Measurements from ENCODE around the gene JARID2. TPM values are rescaled to one million over a fixed set of nuclear protein-coding genes. Genes with fewer than 3 reads are reported as not detected.

Gene JARID2
- total RNA-seq, 2 experiments from 2014 or later: 25.4 to 25.5 TPM

GRCh38 chr6:15374119-15374518 lies 128.2 kb downstream of the JARID2 start:
- TF ChIP-seq CTCF (IDR thresholded peaks at IDR 0.05): no peak
- H3K36me3 Mint-ChIP-seq (ENCODE audit: low read depth): peaks cover 22% of the 10 kb centered on the region
- H3K27me3 Mint-ChIP-seq: no peaks in the 10 kb centered on the region
- no peak overlapping the region for H3K27ac Mint-ChIP-seq
- DNase-seq: no peak
- H3K4me1 Mint-ChIP-seq (ENCODE audit: low read depth): peaks cover 46% of the 10 kb centered on the region
- no peak for ATAC-seq
- H3K9me3 Mint-ChIP-seq: peaks cover 4% of the 10 kb centered on the region
- H3K4me3 Mint-ChIP-seq: no peak overlapping the region
- CTCF ChIA-PET: no interaction called here
- intact Hi-C loops (cut with micrococcal nuclease): no loop called here
- POLR2A ChIA-PET: no interaction called here

GRCh38 chr6:15375018-15375417 lies 129.1 kb downstream of the JARID2 start:
- Mint-ChIP-seq H3K27me3 (no peaks in the 10 kb centered on the region), H3K9me3 (peaks cover 4% of the 10 kb centered on the region), H3K27ac (no peak overlapping the region), H3K4me1 (ENCODE audit: low read depth) (peaks cover 44% of the 10 kb centered on the region), H3K4me3 (no peak overlapping the region), H3K36me3 (ENCODE audit: low read depth) (peaks cover 22% of the 10 kb centered on the region)
- intact Hi-C loops (cut with micrococcal nuclease): no loop called here
- no peak for DNase-seq
- no peak for ATAC-seq
- CTCF ChIA-PET: no interaction called here
- no peak for TF ChIP-seq CTCF (IDR thresholded peaks at IDR 0.05)
- POLR2A ChIA-PET: no interaction called here

GRCh38 chr6:15375638-15376290 lies 129.9 kb downstream of the JARID2 start:
- H3K36me3 Mint-ChIP-seq (ENCODE audit: low read depth): peaks cover 26% of the 10 kb centered on the region
- ChIA-PET CTCF (interaction anchor here (1.5 kb wide), 1 partner anchor 14 kb away, joined by 6 read pairs; no protein-coding TSS in a partner anchor), POLR2A (interaction anchor here (1.1 kb wide), 1 partner anchor 14 kb away, joined by 3 read pairs; no protein-coding TSS in a partner anchor)
- no peak overlapping the region for H3K27ac Mint-ChIP-seq
- intact Hi-C loops (cut with micrococcal nuclease): no loop called here
- peaks cover 45% of the 10 kb centered on the region for H3K4me1 Mint-ChIP-seq (ENCODE audit: low read depth)
- no peak for DNase-seq
- no peak overlapping the region for H3K4me3 Mint-ChIP-seq
- ATAC-seq: no peak
- H3K9me3 Mint-ChIP-seq: peaks cover 4% of the 10 kb centered on the region
- no peak for TF ChIP-seq CTCF (IDR thresholded peaks at IDR 0.05)
- H3K27me3 Mint-ChIP-seq: no peaks in the 10 kb centered on the region

GRCh38 chr6:15376900-15377487 lies 131.1 kb downstream of the JARID2 start:
- H3K4me3 Mint-ChIP-seq: no peak overlapping the region
- no peak overlapping the region for H3K27ac Mint-ChIP-seq

More at GRCh38 chr6:15376900-15377487, 131.1 kb downstream of the JARID2 start:
- ChIA-PET POLR2A (interaction anchor here (1.1 kb wide), 1 partner anchor 13 kb away, joined by 3 read pairs; no protein-coding TSS in a partner anchor), CTCF (interaction anchor here (1.5 kb wide), 1 partner anchor 13 kb away, joined by 6 read pairs; no protein-coding TSS in a partner anchor)
- Mint-ChIP-seq H3K36me3 (ENCODE audit: low read depth) (peaks cover 31% of the 10 kb centered on the region), H3K27me3 (no peaks in the 10 kb centered on the region), H3K9me3 (peaks cover 4% of the 10 kb centered on the region), H3K4me1 (ENCODE audit: low read depth) (peaks cover 42% of the 10 kb centered on the region)
- DNase-seq (no peak), ATAC-seq (no peak)
- intact Hi-C loops (cut with micrococcal nuclease): no loop called here
- TF ChIP-seq CTCF (IDR thresholded peaks at IDR 0.05): no peak
